Stimulated activated CD4-positive, alpha-beta T cell treated with anti-CD3 and anti-CD28 coated beads, Interleukin-15, amount 100 ng/mL, for 48 hours (primary cell): ENCODE measurements around the gene COX4I2.
"Not testable (repeated sequence)": the region's sequence is repeated elsewhere in the genome, so short reads cannot be mapped to it uniquely, and the experiment has no call there.

ENCODE experiments used
- DNase-seq, 2 donors: peaks; one replicate each; pipeline ENCODE4 v3.0.0-alpha.2; 2020; ENCODE audit warnings: low read depth in 2 of 2

COX4I2 gene

DNA sequence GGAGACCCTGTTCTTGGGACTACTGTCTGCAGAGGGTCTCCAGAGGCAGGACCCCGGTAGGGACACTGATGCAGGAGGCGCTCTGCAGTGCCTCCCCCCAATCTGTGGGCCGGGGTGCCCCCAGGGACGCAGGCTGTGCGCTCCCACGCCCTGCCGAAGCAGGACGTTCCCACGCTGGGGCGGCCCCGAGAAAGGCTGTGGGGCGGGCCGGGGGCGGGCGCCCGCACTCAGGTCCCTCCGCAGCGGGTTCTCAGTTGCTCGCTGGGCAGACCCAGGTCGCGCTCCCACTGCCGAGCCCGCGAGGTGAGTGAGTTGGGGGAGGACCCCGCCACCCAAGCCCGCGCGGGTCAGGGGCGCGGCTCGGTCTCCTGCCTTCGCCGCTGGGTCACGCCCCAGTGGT lies at the start of gene COX4I2:
Gene COX4I2, plus strand, starts transcription at position 253 of the 400 bp plus-strand sequence. CDS start 1,106 bp downstream, outside the sequence.
- DNase-seq = no peak

DNA sequence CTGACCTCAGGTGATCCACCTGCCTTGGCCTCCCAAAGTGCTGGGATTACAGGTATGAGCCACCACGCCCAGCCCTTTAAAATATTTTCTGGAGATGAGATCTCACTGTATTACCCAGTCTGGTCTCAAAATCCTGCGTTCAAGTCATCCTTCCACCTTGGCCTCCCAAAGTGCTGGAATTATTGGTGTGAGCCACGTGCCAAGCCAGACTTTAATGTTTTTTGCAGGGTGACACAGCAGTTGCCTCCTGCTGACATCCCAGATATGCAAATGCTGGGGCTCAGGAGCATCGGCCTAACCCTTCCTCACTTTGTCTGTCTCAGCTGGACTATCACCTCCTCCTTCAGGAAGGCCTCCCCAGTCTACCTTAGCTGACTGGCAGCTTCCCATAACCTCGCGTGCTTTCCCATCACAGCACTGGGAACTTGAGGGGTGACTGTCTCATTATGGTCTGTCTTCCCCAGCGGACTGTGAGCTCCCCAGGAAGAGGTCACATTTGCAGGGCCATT lies 46.9 kb upstream of the COX4I2 start:
- DNase-seq = no peak

GRCh38 chr20:31593221-31594001 lies 44.3 kb upstream of the COX4I2 start:
- peak in 1 of 2 donors; percentile 25 for DNase-seq

GRCh38 chr20:31594002-31594557 lies 43.6 kb upstream of the COX4I2 start:
- DNase-seq = no peak

- DNase-seq = no peak
Observed at GRCh38 chr20:31594558-31595379, 42.9 kb upstream of the COX4I2 start.

DNA sequence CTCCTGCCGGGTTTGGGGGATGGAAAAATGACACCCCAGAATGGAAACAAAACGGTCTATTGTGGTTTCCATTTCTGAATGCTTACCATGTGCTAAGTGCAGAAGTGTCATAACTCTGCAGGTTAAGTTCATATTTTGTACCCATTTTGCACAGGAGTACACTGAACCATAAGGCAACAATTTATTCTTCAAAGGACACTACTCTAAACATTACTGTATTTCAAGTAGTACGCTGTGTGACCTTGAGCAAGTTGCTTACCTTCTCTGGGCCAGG lies 42.4 kb upstream of the COX4I2 start:
- DNase-seq = no peak

- DNase-seq = no peak
Observed at GRCh38 chr20:31595654-31596411, 41.9 kb upstream of the COX4I2 start.

- not testable (repeated sequence) for DNase-seq
Observed at GRCh38 chr20:31596412-31596715, 41.3 kb upstream of the COX4I2 start.

DNA sequence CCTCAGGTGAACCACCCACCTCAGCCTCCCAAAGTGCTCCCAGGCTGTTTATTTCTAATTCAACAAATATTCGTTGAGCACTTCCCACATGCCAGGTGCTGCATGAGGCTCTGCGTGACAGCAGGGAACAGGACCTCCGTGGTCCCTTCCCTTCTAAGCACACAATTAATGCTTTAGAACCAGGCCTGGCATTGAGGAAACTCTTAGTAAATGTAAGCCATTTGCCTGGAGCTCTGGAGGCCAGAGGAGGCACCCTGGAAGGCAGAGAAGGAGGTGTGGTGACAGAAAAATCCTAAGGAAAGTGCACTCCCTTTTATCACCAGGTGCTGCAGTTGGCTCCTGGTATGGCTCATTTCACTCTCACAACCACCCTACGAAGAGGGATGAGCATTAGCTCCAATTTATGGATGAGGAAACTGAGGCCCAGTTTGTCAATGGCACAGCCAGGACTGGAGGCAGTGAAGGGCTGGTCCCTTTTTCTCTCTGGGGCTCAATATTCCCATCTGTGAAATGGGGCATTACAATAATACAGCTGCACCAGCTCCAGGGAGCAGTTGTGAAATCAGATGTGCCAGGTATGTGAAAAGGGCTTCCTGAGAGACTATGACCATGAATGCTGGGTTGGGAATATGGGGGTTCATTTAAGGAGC lies 40.8 kb upstream of the COX4I2 start:
- no peak for DNase-seq

DNA sequence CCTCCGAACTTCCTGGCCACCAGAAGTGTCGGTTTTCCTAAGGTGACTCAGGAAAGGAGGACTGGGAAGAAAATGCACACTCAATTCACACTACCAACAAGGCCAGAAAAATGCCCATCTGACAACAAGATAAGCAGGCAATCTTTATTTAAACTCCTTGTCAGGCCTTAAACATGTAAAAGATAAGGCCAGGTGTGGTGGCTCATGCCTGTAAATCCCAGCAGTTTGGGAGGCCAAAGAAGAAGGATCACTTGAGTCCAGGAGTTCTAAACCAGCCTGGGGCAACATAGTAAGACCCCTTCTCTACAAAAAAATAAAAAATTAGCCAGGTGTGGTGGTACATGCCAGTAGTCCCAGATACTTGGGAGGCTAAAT lies 40.2 kb upstream of the COX4I2 start:
- no peak for DNase-seq

DNA sequence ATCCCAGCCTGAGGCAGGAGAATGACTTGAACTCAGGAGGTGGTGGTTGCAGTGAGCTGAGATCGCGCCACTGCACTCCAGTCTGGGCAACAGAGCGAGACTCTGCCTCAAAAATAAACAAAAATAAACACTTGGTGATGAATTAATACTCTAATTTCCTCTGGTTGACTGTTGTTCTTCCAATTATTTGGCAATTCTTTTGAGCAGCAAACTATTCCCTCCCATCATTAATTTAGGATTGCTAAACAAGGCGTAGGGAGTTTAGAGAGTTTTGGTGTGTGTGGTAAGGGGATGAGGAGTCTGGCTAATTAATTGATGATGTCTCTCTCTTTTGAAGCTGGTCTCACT lies 35.3 kb upstream of the COX4I2 start:
- no peak for DNase-seq

GRCh38 chr20:31602779-31603441 lies 34.8 kb upstream of the COX4I2 start:
- DNase-seq = peak; percentile 45 to 49

DNA sequence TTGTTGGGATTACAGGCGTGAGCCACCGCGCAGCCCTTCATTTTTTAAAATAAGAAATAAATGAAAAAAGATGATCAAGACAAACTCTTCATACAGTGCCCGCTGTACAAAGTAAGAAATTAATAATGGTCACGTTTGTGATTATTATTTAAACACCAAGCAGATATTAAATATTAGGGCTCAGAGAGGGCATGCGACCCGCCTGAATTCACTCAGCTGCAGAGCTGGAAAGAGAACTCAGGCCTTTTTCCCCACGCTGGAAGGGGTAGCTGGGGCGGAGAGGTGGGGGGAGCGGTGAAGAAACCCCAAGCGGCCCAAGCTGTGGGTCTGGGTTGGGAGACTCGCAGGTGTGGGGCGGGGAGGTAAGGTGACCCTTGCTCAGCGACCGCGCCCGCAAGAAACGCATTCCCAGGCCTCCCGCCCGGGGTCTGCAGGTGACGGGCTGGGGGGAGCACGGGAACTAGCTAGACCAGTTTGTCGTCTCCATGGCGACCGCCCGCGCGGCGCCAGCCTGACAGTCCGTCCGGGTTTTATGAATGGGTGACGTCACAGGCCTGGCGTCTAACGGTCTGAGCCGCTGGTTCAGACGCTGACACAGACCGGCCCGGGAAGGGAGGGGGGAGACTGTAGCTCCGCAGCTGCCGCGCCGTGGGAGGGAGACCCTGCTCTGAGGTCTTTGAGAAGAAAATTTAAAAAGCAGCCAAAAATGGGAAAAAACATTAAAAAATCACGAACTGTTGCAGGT lies 33.7 kb upstream of the COX4I2 start:
- DNase-seq = peak; percentile 66 to 69

DNA sequence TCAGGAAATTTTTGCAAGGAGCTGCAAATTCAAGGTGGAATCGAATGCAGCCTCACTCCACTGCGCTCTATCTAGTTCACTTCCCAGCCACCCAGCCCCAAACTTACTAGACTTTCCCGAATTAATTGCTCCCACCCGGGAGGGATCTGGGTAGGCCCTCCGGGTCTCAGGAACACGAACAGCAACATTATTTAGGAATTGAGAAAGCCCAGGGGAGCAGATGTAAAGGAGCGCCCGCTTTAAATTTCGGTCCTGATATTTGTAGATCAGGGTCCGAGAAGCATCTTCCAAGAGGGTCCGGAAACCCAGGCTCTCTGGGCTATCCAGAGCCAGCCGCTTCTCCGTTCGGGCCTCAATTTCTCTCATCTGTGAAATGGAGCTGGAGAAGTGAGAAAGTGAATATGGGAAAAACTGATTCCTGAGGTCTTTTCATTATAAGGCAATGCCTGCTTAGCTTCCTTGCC lies 33.1 kb upstream of the COX4I2 start:
- no peak for DNase-seq

- DNase-seq = peak; percentile 74 to 81
Observed at GRCh38 chr20:31605031-31605901, 32.4 kb upstream of the COX4I2 start, which contains the start of gene ID1. TSS of gene ID1 (plus strand) at chr20:31605289. CDS start at chr20:31605388, 99 bp downstream.

DNA sequence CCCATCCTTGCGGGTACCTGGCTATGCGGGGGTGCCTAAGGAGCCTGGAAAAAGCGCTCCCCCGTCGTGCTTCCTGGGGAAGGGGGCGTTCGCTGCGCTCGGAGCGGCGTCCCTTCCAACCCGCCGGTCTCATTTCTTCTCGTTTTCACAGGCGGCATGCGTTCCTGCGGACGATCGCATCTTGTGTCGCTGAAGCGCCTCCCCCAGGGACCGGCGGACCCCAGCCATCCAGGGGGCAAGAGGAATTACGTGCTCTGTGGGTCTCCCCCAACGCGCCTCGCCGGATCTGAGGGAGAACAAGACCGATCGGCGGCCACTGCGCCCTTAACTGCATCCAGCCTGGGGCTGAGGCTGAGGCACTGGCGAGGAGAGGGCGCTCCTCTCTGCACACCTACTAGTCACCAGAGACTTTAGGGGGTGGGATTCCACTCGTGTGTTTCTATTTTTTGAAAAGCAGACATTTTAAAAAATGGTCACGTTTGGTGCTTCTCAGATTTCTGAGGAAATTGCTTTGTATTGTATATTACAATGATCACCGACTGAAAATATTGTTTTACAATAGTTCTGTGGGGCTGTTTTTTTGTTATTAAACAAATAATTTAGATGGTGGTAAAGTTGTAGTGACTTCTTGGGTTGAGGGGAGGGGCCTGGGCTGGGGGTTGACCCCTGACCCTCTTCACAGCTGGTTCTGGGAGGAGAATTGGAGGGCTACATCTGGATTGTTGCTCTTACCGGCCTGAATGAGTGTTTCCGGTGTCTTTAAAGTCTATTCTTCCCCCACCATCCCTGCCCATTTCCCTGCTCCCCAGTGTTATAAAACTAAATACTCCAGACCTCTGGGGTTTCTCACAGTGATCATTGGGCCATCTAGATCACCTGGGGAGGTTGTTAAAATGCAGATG lies 31.6 kb upstream of the COX4I2 start:
- DNase-seq = no peak

DNA sequence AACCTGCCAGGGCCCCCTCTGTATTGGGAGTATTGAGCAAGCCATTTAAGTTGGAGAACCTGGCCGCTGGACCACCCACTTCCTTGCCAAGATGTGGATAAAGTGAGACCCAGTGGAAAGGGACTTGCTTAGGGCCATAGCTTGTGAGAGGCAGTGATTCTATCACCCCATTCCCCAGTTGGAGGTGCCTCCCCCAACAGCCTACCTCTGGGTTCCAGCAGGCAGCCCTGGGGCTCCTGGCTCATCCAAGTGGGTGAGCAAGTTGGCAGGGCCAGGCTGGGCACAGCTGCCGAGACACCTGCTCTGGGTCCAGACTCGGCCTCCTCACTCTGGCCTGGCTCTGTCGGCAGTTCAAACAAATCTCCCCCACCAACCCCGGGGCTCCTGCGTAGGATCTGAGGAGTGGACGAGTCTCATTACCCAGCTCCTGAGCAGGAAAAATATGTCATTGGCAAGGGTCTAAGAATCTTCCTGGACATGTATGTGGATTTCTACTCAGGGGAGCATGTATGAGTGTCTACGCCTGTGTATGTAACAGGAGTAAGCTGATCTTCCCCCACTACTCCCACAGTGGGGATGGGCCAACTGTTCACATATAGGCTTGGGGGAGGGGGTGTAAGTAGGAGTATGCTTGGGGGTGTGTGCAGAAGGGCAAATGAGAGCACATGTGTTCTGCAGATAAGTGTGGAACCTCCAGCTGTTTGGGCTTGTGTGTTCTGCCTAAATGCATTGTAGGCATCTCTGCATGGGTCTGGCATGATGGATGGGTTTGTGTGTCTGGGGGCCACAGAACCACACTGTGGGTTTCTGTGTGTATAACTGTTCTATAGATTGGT lies 30.7 kb upstream of the COX4I2 start:
- DNase-seq = no peak
